Stomach (tissue), 19 donors: ENCODE data around the gene APOL2. TPM values are rescaled to one million over a fixed set of nuclear protein-coding genes. Genes with fewer than 3 reads are reported as not detected.

Experiments used
- DNase-seq, 2 donors: peaks; one replicate each; pipeline versions ENCODE4 v3.0.0 to v3.0.0-alpha.2; 2013 to 2019
- H3K27ac ChIP-seq, 5 donors: fragments of 200-600 bp in 4 of 5; sonication (generic) in 4 of 5; one replicate each; pipeline ENCODE4 v1.5.1; 2013 to 2019; ENCODE audit warnings: mild to moderate bottlenecking in 1 of 5, moderate library complexity in 1 of 5
- H3K27me3 ChIP-seq, 3 donors: fragments of 200-600 bp; sonication (generic); one replicate each; pipeline ENCODE4 v1.5.1; 2017 to 2019; ENCODE audit warnings: mixed run types in 1 of 3
- H3K36me3 ChIP-seq, 4 donors: fragments of 200-600 bp; sonication (generic); 1 replicate in 3 of 4; 2 replicates in 1 of 4; pipeline ENCODE4 v1.5.1; 2016 to 2019
- H3K4me1 ChIP-seq, 4 donors: fragments of 200-600 bp; sonication (generic); one replicate each; pipeline ENCODE4 v1.5.1; 2016 to 2019
- H3K4me3 ChIP-seq, 4 donors: fragments of 200-600 bp; sonication (generic) in 3 of 4; one replicate each; pipeline ENCODE4 v1.5.1; 2016 to 2019; ENCODE audit warnings: mild to moderate bottlenecking in 1 of 4
- H3K9me3 ChIP-seq, 4 donors: fragments of 200-600 bp; sonication (generic); one replicate each; pipeline ENCODE4 v1.5.1; 2016 to 2019
- EP300 ChIP-seq: sonication (generic); formaldehyde crosslinking; IDR thresholded peaks from one replicate; pipeline ENCODE4 v1.6.1; 2017; ENCODE audit warnings: antibody characterized with exemption
- POLR2A ChIP-seq, 4 donors: fragments of 450-650 bp; IDR thresholded peaks; one replicate each; pipeline ENCODE4 v1.6.1; 2016; ENCODE audit warnings: antibody characterized with exemption in 4 of 4, control low read depth in 2 of 4, mild to moderate bottlenecking in 1 of 4, moderate library complexity in 1 of 4
- POLR2AphosphoS5 ChIP-seq, 3 donors: sonication (generic); formaldehyde crosslinking; IDR thresholded peaks; one replicate each; pipeline ENCODE4 v1.6.1; 2016; ENCODE audit warnings: antibody characterized with exemption in 3 of 3
- WGBS, 5 donors: extraction: QIAGEN DNeasy Blood & Tissue Kit in 3 of 5; methylation state at CpG; one replicate each; pipeline versions ENCODE4 v1.1.5 to v1.1.7; 2013 to 2018; 5-methylcytosine and 5-hydroxymethylcytosine counted together
- intact Hi-C: fragments of 100-400 bp; cut with DNase I; formaldehyde crosslinking; loops from one replicate; pipeline ENCODE4 v1.15.1; 2023; ENCODE audit warnings: low total_unique reads
- long read RNA-seq, 10 donors: transcript quantifications; one replicate each; lab custom pipeline, GENCODE V29; 2026
- polyA plus RNA-seq, 3 donors: library from polyadenylated mRNA; stranded (reverse); fragments of 200-250 nt; gene quantifications; one replicate each; pipeline ENCODE4 v1.2.3, GENCODE V29; 2013
- total RNA-seq, 5 donors: library from RNA; depleted of rRNA; stranded (reverse); fragments of >200 nt; gene quantifications; one replicate each; pipeline versions ENCODE4 v1.1.0 to v1.2.3, GENCODE V29; 2014 to 2016
- TF ChIP-seq, protein P1 (sequence below), 7 experiments: fragments of 450-650 bp in 4 of 7; fragments of 200-600 bp in 3 of 7; sonication (generic) in 3 of 7; IDR thresholded peaks; one replicate each; pipeline ENCODE4 v1.5.1; 2016 to 2019; ENCODE audit warnings: antibody characterized with exemption in 7 of 7, control low read depth in 2 of 7, mild to moderate bottlenecking in 1 of 7
- donor health status: healthy with polysubstance abuse.
- donor health status: Bipolar disorder and iron deficiency.
- donor health status: healthy.

APOL2 gene, protein sequence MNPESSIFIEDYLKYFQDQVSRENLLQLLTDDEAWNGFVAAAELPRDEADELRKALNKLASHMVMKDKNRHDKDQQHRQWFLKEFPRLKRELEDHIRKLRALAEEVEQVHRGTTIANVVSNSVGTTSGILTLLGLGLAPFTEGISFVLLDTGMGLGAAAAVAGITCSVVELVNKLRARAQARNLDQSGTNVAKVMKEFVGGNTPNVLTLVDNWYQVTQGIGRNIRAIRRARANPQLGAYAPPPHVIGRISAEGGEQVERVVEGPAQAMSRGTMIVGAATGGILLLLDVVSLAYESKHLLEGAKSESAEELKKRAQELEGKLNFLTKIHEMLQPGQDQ
- total RNA-seq: 100 to 1,000 TPM in 1 of 5 donors, 10 to 100 TPM in 4; 11.6 to 101 (median 44.9) TPM
- 10 to 100 TPM; 18.8 to 36.9 (median 20.7) TPM for polyA plus RNA-seq
- long read RNA-seq, donor 1, partial matches to known transcripts: 5 of 5 reads
- long read RNA-seq, donor 1, other reads (novel, unspliced or antisense): 0 of 5 reads
- long read RNA-seq, donor 2, partial matches to known transcripts: 0 of 2 reads
- long read RNA-seq, donor 2, other reads (novel, unspliced or antisense): 0 of 2 reads
- long read RNA-seq, donor 3, partial matches to known transcripts: 0 of 1 reads
- long read RNA-seq, donor 3, other reads (novel, unspliced or antisense): 0 of 1 reads
- long read RNA-seq, donor 4, partial matches to known transcripts: 0 of 2 reads
- long read RNA-seq, donor 4, other reads (novel, unspliced or antisense): 0 of 2 reads
- long read RNA-seq, donor 5, transcript APOL2-202 (5 exons, 2,551 nt): major isoform, 5 of 5 reads
- long read RNA-seq, donor 5, partial matches to known transcripts: 0 of 5 reads
- long read RNA-seq, donor 5, other reads (novel, unspliced or antisense): 0 of 5 reads
- long read RNA-seq, donor 6, partial matches to known transcripts: 0 of 4 reads
- long read RNA-seq, donor 6, other reads (novel, unspliced or antisense): 0 of 4 reads
- long read RNA-seq, donor 7, transcript APOL2-202 (5 exons, 2,551 nt): major isoform, 7 of 7 reads
- long read RNA-seq, donor 7, partial matches to known transcripts: 0 of 7 reads
- long read RNA-seq, donor 7, other reads (novel, unspliced or antisense): 0 of 7 reads
- long read RNA-seq, donor 8, transcript APOL2-202 (5 exons, 2,551 nt): major isoform, 5 of 5 reads
- long read RNA-seq, donor 8, partial matches to known transcripts: 0 of 5 reads
- long read RNA-seq, donor 8, other reads (novel, unspliced or antisense): 0 of 5 reads
- long read RNA-seq, donor 9, partial matches to known transcripts: 0 of 3 reads
- long read RNA-seq, donor 9, other reads (novel, unspliced or antisense): 0 of 3 reads
- long read RNA-seq, donor 10: 0 reads

DNA sequence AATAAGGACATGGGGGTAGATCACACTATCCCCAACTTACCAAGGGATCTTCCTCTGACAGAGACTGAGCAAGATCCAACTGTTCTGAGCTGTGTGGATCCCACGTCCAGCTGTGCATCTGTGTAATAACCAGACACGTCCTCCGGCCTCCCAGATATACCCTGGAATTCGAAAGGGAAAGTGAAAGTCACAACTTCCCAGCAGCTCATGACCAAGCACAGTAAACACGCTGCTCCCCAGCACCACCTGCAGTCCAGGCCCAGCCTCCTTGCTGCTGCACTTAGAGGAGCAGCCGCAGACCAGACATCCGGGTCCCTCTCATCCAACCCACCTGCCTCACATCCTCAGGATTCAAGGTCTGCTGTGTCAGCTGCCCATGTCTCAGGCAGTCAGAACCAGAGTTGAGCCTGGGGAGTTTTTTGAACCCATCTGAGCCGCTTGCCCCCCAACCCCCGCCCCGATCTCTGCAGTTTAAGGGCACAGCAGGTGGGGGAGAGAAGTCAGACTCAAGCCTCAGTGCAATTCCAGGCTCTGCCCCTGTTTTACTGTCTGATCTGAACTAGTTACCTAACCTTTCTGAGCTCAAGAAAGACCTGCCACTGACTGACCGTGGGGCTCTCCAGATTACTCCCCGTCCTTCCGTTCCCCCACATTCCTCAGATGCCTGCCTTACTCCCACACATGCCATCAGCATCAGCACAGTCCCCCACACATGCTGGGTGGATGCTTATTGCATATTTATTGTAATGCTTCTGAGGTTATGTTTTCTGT lies at the start of gene APOL2:
TSS of gene APOL2 (minus strand) at position 127 of the 771 bp plus-strand sequence. CDS start 6,365 bp downstream, outside the sequence.
- H3K4me3 ChIP-seq: peak within 1 kb of the TSS; percentile 56 to 71 (median 68)
- no peaks in the 10 kb centered on the region for H3K27me3 ChIP-seq
- intact Hi-C loops: no loop called here
- WGBS, 5 donors: 14 to 23% (median 21%) methylated on average over 13 of the region's 13 CpGs
- H3K27ac ChIP-seq: peak within 1 kb of the TSS; percentile 90 to 95 (median 93)
- peak; percentile 96 to 98 (median 96) for TF ChIP-seq POLR2AphosphoS5 (IDR thresholded peaks at IDR 0.05)
- TF ChIP-seq POLR2A (IDR thresholded peaks at IDR 0.05): no peak
- TF ChIP-seq, protein P1, sequence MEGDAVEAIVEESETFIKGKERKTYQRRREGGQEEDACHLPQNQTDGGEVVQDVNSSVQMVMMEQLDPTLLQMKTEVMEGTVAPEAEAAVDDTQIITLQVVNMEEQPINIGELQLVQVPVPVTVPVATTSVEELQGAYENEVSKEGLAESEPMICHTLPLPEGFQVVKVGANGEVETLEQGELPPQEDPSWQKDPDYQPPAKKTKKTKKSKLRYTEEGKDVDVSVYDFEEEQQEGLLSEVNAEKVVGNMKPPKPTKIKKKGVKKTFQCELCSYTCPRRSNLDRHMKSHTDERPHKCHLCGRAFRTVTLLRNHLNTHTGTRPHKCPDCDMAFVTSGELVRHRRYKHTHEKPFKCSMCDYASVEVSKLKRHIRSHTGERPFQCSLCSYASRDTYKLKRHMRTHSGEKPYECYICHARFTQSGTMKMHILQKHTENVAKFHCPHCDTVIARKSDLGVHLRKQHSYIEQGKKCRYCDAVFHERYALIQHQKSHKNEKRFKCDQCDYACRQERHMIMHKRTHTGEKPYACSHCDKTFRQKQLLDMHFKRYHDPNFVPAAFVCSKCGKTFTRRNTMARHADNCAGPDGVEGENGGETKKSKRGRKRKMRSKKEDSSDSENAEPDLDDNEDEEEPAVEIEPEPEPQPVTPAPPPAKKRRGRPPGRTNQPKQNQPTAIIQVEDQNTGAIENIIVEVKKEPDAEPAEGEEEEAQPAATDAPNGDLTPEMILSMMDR (IDR thresholded peaks at IDR 0.05): peak in 4 of 7 experiments; percentile 47 to 74 (median 74)
- no peak for TF ChIP-seq EP300
- DNase-seq: peak; percentile 90 to 97
- peaks cover 44 to 62% (median 55%) of the 10 kb centered on the region in 4 donors for H3K4me1 ChIP-seq
- no peaks in the 10 kb centered on the region for H3K9me3 ChIP-seq
- H3K36me3 ChIP-seq: peaks cover 0 to 24% (median 7%) of the 10 kb centered on the region in 4 donors

DNA sequence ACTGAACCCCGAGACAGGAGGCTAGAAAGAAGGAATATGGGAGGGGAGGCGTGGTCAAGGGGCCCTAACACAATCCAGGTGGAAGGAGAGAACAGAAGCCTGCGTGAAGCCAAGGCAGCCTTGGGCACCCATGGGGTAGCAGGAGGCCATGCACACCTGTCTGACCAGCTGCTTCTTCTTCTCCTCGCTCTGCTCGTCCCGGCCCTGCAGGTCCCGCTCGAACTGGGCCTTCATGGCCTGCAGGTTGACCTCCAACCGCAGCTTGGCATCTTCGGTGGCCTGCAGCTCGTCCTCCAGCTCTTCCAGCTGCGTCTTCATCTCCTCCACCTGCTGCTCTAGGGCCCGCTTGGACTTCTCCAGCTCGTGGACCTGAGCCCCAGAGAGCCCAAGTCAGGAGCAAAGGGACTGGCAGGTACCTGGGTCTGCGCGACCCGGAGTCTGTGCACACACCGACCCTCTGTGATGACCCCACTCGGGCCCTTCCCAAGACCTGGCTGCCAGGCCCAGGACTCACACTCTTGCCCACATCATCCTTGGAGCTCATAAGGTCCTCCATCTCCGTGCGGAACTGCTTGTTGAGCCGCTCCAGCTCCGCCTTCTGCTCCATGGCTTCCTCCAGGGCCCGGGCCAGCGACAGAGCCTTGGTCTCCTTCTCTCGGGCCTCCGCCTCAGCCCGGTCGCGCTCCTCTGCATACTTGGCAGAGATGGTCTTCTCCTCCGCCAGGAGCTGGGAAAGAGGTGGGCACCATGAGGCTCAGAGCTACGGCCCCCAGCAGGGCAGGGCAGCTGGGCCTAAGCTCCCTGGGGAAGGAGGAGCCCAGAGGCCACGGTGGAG lies 49.5 kb upstream of the APOL2 start:
- Histone ChIP-seq H3K36me3 (peaks cover 83 to 98% (median 96%) of the 10 kb centered on the region in 4 donors), H3K4me1 (peaks cover 0 to 26% (median 12%) of the 10 kb centered on the region in 4 donors), H3K27ac (peak overlapping the region in 2 of 5 donors; percentile 17 to 51), H3K4me3 (no peak overlapping the region), H3K9me3 (no peaks in the 10 kb centered on the region), H3K27me3 (no peaks in the 10 kb centered on the region)
- no peak for DNase-seq
- intact Hi-C loops: no loop called here
- 82 to 95% (median 91%) methylated on average over 25 to 33 of the region's 33 CpGs for WGBS, 5 donors
- TF ChIP-seq POLR2AphosphoS5 (IDR thresholded peaks at IDR 0.05): no peak

DNA sequence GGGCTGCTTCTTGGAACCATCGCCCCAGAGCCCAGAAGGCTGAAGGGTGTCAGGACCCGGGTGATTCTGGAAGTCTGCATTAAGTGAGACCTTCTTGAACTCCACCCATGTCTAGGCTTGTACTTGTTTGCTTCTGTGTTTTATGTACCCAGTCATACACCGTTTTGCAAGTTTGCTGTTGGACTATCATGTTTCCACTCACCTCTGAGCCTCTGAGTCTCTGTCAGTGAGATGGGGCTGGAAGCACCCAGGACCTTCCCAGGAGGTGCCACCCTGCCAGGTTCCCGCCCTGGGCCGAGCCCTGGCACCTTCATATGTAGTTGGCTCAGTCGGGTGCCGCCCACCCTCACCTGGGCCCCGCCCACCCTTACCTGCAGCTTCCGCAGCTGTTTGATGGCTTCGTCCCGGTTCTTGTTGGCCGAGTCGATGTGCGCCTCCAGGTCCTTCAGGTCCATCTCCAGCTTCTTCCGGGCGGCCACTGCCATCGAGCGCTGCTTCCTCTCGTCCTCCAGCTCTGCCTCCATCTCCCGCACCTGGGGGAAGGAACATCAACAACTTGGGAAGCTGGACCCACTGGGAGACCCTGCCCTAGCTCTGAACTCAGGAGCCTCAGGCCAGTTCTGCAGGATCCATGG lies 48.7 kb upstream of the APOL2 start:
- DNase-seq: no peak

More for the DNA sequence above, 48.7 kb upstream of the APOL2 start:
- peaks cover 83 to 98% (median 96%) of the 10 kb centered on the region in 4 donors for H3K36me3 ChIP-seq
- no peaks in the 10 kb centered on the region for H3K27me3 ChIP-seq
- H3K4me1 ChIP-seq: peaks cover 0 to 26% (median 12%) of the 10 kb centered on the region in 4 donors
- peak overlapping the region in 1 of 5 donors; percentile 51 for H3K27ac ChIP-seq
- no peak overlapping the region for H3K4me3 ChIP-seq
- no peaks in the 10 kb centered on the region for H3K9me3 ChIP-seq
- 82 to 90% (median 85%) methylated on average over 15 to 20 of the region's 20 CpGs for WGBS, 5 donors
- intact Hi-C loops: no loop called here
- TF ChIP-seq POLR2AphosphoS5 (IDR thresholded peaks at IDR 0.05) (no peak), EP300 (no peak), POLR2A (IDR thresholded peaks at IDR 0.05) (no peak)
- TF ChIP-seq, protein P1 (IDR thresholded peaks at IDR 0.05): no peak
